B cell (primary cell): ENCODE data around the gene RASGEF1C. TPM values are rescaled to one million over a fixed set of nuclear protein-coding genes. Genes with fewer than 3 reads are reported as not detected.

Source experiments
- ATAC-seq: fragments of 200-7000 bp; cut with Tn5 transposase; one replicate; pipeline ENCODE4 v1.10.0; 2021; ENCODE audit warnings: low read depth, mild to moderate bottlenecking, moderate number of reproducible peaks, moderate library complexity
- CTCF ChIA-PET: fragments of 350-600 bp; sonication (Branson Sonifier 250); formaldehyde crosslinking; loops from one replicate; lab custom pipeline; 2021; ENCODE audit warnings: antibody characterized with exemption, inconsistent platforms; lab: Charles Lee
- POLR2A ChIA-PET: fragments of 350-600 bp; sonication (Branson Sonifier 250); formaldehyde crosslinking; loops from one replicate; lab custom pipeline; 2021; ENCODE audit warnings: antibody characterized with exemption; lab: Charles Lee
- DNase-seq: peaks from one replicate; pipeline ENCODE4 v3.0.0; 2013
- H2AFZ ChIP-seq: 2 replicates; pipeline ENCODE4 v1.6.1; 2012; ENCODE audit warnings: mild to moderate bottlenecking, low read depth, low read length; ENCODE audit not compliant: insufficient read depth, poor library complexity, severe bottlenecking
- H3K27ac ChIP-seq, 2 donors: 1 replicate in 1 of 2; 2 replicates in 1 of 2; pipeline ENCODE4 v1.5.1; 2012 to 2013; ENCODE audit warnings: low read length in 2 of 2, mild to moderate bottlenecking in 2 of 2, moderate library complexity in 1 of 2
- H3K27me3 ChIP-seq, 4 experiments: fragments of 200-600 bp in 1 of 4; sonication (generic) in 1 of 4; replicated peaks in 1 of 4; 1 replicate in 2 of 4; 2 replicates in 2 of 4; pipeline versions ENCODE4 v1.6.1 to v1.7.0; 2013 to 2016; ENCODE audit warnings: low read length in 3 of 4, mild to moderate bottlenecking in 2 of 4, mixed read lengths in 1 of 4, moderate library complexity in 1 of 4; ENCODE audit not compliant: insufficient read depth in 4 of 4, control insufficient read depth in 3 of 4; ENCODE audit errors: control extremely low read depth in 1 of 4
- H3K36me3 ChIP-seq, 2 experiments: replicated peaks in 1 of 2; 1 replicate in 1 of 2; 2 replicates in 1 of 2; pipeline versions ENCODE4 v1.6.1 to v1.7.1; 2013; ENCODE audit warnings: low read length in 1 of 2; ENCODE audit not compliant: insufficient read depth in 2 of 2, control insufficient read depth in 1 of 2; ENCODE audit errors: control extremely low read depth in 1 of 2, extremely low read depth in 1 of 2
- H3K4me1 ChIP-seq, 2 donors: fragments of 200-600 bp in 1 of 2; sonication (generic) in 1 of 2; 1 replicate in 1 of 2; 2 replicates in 1 of 2; pipeline versions ENCODE4 v1.5.1 to v1.6.1; 2013 to 2017; ENCODE audit warnings: low read length in 2 of 2; ENCODE audit not compliant: control insufficient read depth in 2 of 2, insufficient read depth in 2 of 2
- H3K4me2 ChIP-seq: replicated peaks from 2 replicates; pipeline ENCODE3; 2012; ENCODE audit warnings: mild to moderate bottlenecking, low read depth, low read length; ENCODE audit not compliant: poor library complexity, severe bottlenecking
- H3K4me3 ChIP-seq, 5 experiments: fragments of 200-600 bp in 1 of 5; sonication (generic) in 1 of 5; 1 replicate in 3 of 5; 2 replicates in 2 of 5; pipeline versions ENCODE4 v1.5.1 to v1.7.0; 2011 to 2016; ENCODE audit warnings: low read length in 4 of 5, mild to moderate bottlenecking in 4 of 5, low read depth in 2 of 5, control low read depth in 1 of 5, moderate library complexity in 1 of 5; ENCODE audit not compliant: insufficient read depth in 1 of 5; ENCODE audit errors: control extremely low read depth in 1 of 5, extremely low read depth in 1 of 5
- H3K79me2 ChIP-seq: fragments of 200-600 bp; sonication (generic); one replicate; pipeline ENCODE4 v1.6.0; 2016; ENCODE audit warnings: low read length; ENCODE audit not compliant: control insufficient read depth, insufficient read depth
- H3K9ac ChIP-seq: fragments of 200-600 bp; sonication (generic); 2 replicates; pipeline ENCODE4 v1.6.1; 2017; ENCODE audit warnings: mild to moderate bottlenecking, low read length, moderate library complexity
- H3K9me3 ChIP-seq, 3 donors: one replicate each; pipeline versions ENCODE4 v1.6.1 to v1.7.1; 2013; ENCODE audit warnings: low read length in 2 of 3; ENCODE audit not compliant: control insufficient read depth in 2 of 3, insufficient read depth in 1 of 3; ENCODE audit errors: control extremely low read depth in 1 of 3
- H4K20me1 ChIP-seq: 2 replicates; pipeline ENCODE4 v1.6.0; 2012; ENCODE audit warnings: mild to moderate bottlenecking, low read length; ENCODE audit not compliant: insufficient read depth, control insufficient read depth, poor library complexity, severe bottlenecking
- H3K27ac Mint-ChIP-seq: one replicate; pipeline ENCODE4 v1.8.0; 2021; ENCODE audit warnings: mixed read lengths
- H3K27me3 Mint-ChIP-seq: one replicate; pipeline ENCODE4 v1.8.0; 2021; ENCODE audit warnings: mixed read lengths
- H3K4me1 Mint-ChIP-seq: one replicate; pipeline ENCODE4 v1.8.0; 2021; ENCODE audit warnings: mixed read lengths
- H3K4me3 Mint-ChIP-seq: one replicate; pipeline ENCODE4 v1.8.0; 2021; ENCODE audit warnings: mixed read lengths
- H3K9me3 Mint-ChIP-seq: one replicate; pipeline ENCODE4 v1.8.0; 2022; ENCODE audit warnings: mixed read lengths; ENCODE audit not compliant: insufficient read depth
- CTCF ChIP-seq: fragments of 200-600 bp; IDR thresholded peaks from one replicate; pipeline ENCODE4 v1.8.0; 2022; ENCODE audit warnings: antibody characterized with exemption, mild to moderate bottlenecking
- EZH2 ChIP-seq: IDR thresholded peaks from 2 replicates; pipeline ENCODE4 v1.6.1; 2012; ENCODE audit warnings: borderline replicate concordance, low read depth, mild to moderate bottlenecking, moderate library complexity, low read length; ENCODE audit not compliant: insufficient read depth, poor library complexity, severe bottlenecking
- WGBS: methylation state at CpG from one replicate; pipeline ENCODE4 v1.1.5; 2013; ENCODE audit warnings: missing lambda C conversion rate; ENCODE audit not compliant: insufficient coverage; 5-methylcytosine and 5-hydroxymethylcytosine counted together
- intact Hi-C: fragments of 100-400 bp; cut with micrococcal nuclease; formaldehyde crosslinking; loops from one replicate; pipeline ENCODE4 v1.10.0; 2022
- polyA plus RNA-seq: library from polyadenylated mRNA; depleted of rRNA; stranded (reverse); fragments of >200 nt; gene quantifications from 2 replicates; pipeline ENCODE4 v1.2.3, GENCODE V29; 2012
- total RNA-seq, 2 donors: library from RNA; stranded (reverse); fragments of 120-200 nt in 1 of 2; gene quantifications; 1 replicate in 1 of 2; 2 replicates in 1 of 2; pipeline versions ENCODE4 v1.2.3 to v1.2.4, GENCODE V29; 2013 to 2022

RASGEF1C gene
- total and polyA plus RNA-seq, 2 donors (not counting 1 experiment from before 2014, with no cell fraction given) = not detected

- Histone ChIP-seq H3K4me2 (no peak overlapping the region), H3K4me1 (no peaks in the 10 kb centered on the region), H3K4me3 (no peak overlapping the region), H4K20me1 (no peaks in the 10 kb centered on the region), H2AFZ (no peak overlapping the region), H3K9me3 (peaks cover 0 to 3% (median 0%) of the 10 kb centered on the region in 3 donors), H3K79me2 (no peaks in the 10 kb centered on the region), H3K27me3 (no peaks in the 10 kb centered on the region), H3K27ac (no peak overlapping the region), H3K36me3 (no peaks in the 10 kb centered on the region), H3K9ac (no peak overlapping the region)
- Mint-ChIP-seq H3K4me1 (no peaks in the 10 kb centered on the region), H3K9me3 (peaks cover 2% of the 10 kb centered on the region), H3K4me3 (no peak overlapping the region), H3K27ac (no peak overlapping the region), H3K27me3 (peaks cover 11% of the 10 kb centered on the region)
- ChIA-PET CTCF (no interaction called here), POLR2A (interaction anchor here (0.6 kb wide), 1 partner anchor 321 kb away, joined by 5 read pairs; no protein-coding TSS in a partner anchor)
- DNase-seq = no peak
- TF ChIP-seq EZH2 = no peak
- no peak for TF ChIP-seq CTCF
- intact Hi-C loops = no loop called here
- 90% methylated on average over 28 of the region's 29 CpGs for WGBS
- no peak for ATAC-seq
Observed at GRCh38 chr5:180100621-180101450, 108.2 kb downstream of the RASGEF1C start.
